ENCODE data around the gene CDH24. TPM values are rescaled to one million over a fixed set of nuclear protein-coding genes. Genes with fewer than 3 reads are reported as not detected.

CDH24 gene
- total and polyA plus RNA-seq, 9 of the 15 experiments (the other 6 are each of a cell fraction or from before 2014, with no cell fraction given): 0.04 to 16.2 (median 4.9) TPM

- TF ChIP-seq PTTG1 (tag; IDR thresholded peaks at IDR 0.05; ENCODE audit: low read depth) (no peak), GTF3C2 (IDR thresholded peaks at IDR 0.05; ENCODE audit: borderline replicate concordance, extremely low read depth, insufficient read length) (no peak), FOXO4 (CRISPR knock-in tag; IDR thresholded peaks at IDR 0.05) (0 out of 2 replicates have a peak, but pooled peaks have one; percentile 60), RBM22 (IDR thresholded peaks at IDR 0.05; ENCODE audit: low read depth, low read length, poor library complexity, severe bottlenecking) (peak; percentile 73), USF2 (CRISPR knock-in tag; IDR thresholded peaks at IDR 0.05) (no peak), THAP12 (CRISPR knock-in tag; IDR thresholded peaks at IDR 0.05) (peak; percentile 86; the same call in 1 of the 2 replicates), RAD21 (CRISPR knock-in tag; conservative IDR thresholded peaks at IDR 0.05 in 1 of 2, IDR thresholded peaks at IDR 0.05 in 1 of 2) (peak in 1 of 2 experiments; percentile 35; a peak in 2 of 4 replicates), ZNF253 (CRISPR knock-in tag; conservative IDR thresholded peaks at IDR 0.05) (no peak), SNIP1 (IDR thresholded peaks at IDR 0.05; ENCODE audit: low read depth) (no peak), ZMIZ1 (IDR thresholded peaks at IDR 0.05; ENCODE audit: low read depth in 2 of 2, low read length in 2 of 2) (no peak), ARID1B (IDR thresholded peaks at IDR 0.05) (peak; percentile 60)
These were observed 50.5 kb downstream of the CDH24 start (continued) for GRCh38 chr14:23006544-23007419.
